IMR-90 (cell line): ENCODE measurements around the gene CMTM6. TPM values are rescaled to one million over a fixed set of nuclear protein-coding genes. Genes with fewer than 3 reads are reported as not detected.

Experiments
- ATAC-seq: fragments of 200-7000 bp; cut with Tn5 transposase; 2 replicates; pipeline ENCODE4 v1.9.1; 2020; ENCODE audit warnings: low read depth, mild to moderate bottlenecking, moderate library complexity
- BruUV-seq: library from RNA; stranded (reverse); fragments of 400-500 nt; replicated peaks from 2 replicates; lab custom pipeline; 2021; lab: Mats Ljungman, UMichigan
- CTCF ChIA-PET: fragments of 300-600 bp; formaldehyde crosslinking; extraction: SDS; loops from one replicate; lab custom pipeline; 2021; ENCODE audit warnings: antibody characterized with exemption; lab: Yijun Ruan, JAX
- POLR2A ChIA-PET: fragments of 300-600 bp; sonication (Branson Sonifier 250); formaldehyde crosslinking; loops from one replicate; lab custom pipeline; 2022; ENCODE audit warnings: antibody characterized with exemption; ENCODE audit not compliant: unreplicated experiment; lab: Charles Lee
- DNase-seq: peaks from one replicate; pipeline ENCODE4 v3.0.0; 2013
- H2AFZ ChIP-seq: replicated peaks from 2 replicates; pipeline ENCODE3; 2013; ENCODE audit warnings: low read length, mild to moderate bottlenecking; ENCODE audit not compliant: poor library complexity
- H2AK5ac ChIP-seq: 2 replicates; pipeline ENCODE4 v1.6.1; 2013; ENCODE audit warnings: low read depth, low read length, inconsistent platforms
- H2AK9ac ChIP-seq: replicated peaks from 2 replicates; pipeline ENCODE3; 2013; ENCODE audit warnings: mild to moderate bottlenecking, low read depth, low read length, moderate library complexity; ENCODE audit not compliant: poor library complexity
- H2BK120ac ChIP-seq: 2 replicates; pipeline ENCODE4 v1.6.1; 2013; ENCODE audit warnings: low read depth, low read length, inconsistent platforms
- H2BK15ac ChIP-seq: 3 replicates; pipeline ENCODE4 v1.6.1; 2013; ENCODE audit warnings: low read depth, low read length, inconsistent platforms
- H2BK20ac ChIP-seq: 2 replicates; pipeline ENCODE4 v1.6.1; 2013; ENCODE audit warnings: low read depth, mild to moderate bottlenecking, inconsistent platforms, low read length, moderate library complexity
- H2BK5ac ChIP-seq: 2 replicates; pipeline ENCODE4 v1.6.1; 2013; ENCODE audit warnings: mild to moderate bottlenecking, low read depth, low read length, inconsistent platforms; ENCODE audit not compliant: poor library complexity, severe bottlenecking
- H3K14ac ChIP-seq: replicated peaks from 2 replicates; pipeline ENCODE4 v1.6.1; 2013; ENCODE audit warnings: low read depth, low read length, inconsistent platforms
- H3K18ac ChIP-seq: 2 replicates; pipeline ENCODE4 v1.6.1; 2013; ENCODE audit warnings: low read depth, low read length, control low read depth
- H3K23ac ChIP-seq: 2 replicates; pipeline ENCODE4 v1.6.1; 2013; ENCODE audit warnings: low read depth, low read length, inconsistent platforms
- H3K27ac ChIP-seq: 2 replicates; pipeline ENCODE4 v1.5.1; 2013; ENCODE audit warnings: mild to moderate bottlenecking, control low read depth, low read length; ENCODE audit not compliant: insufficient read depth
- H3K27me3 ChIP-seq: 2 replicates; pipeline ENCODE4 v1.6.1; 2013; ENCODE audit warnings: low read length; ENCODE audit not compliant: control insufficient read depth, insufficient read depth
- H3K36me3 ChIP-seq: 2 replicates; pipeline ENCODE4 v1.6.1; 2013; ENCODE audit warnings: low read length, mixed read lengths; ENCODE audit not compliant: control insufficient read depth, insufficient read depth
- H3K4ac ChIP-seq: 2 replicates; pipeline ENCODE4 v1.6.1; 2013; ENCODE audit warnings: low read depth, low read length, inconsistent platforms
- H3K4me1 ChIP-seq: 2 replicates; pipeline ENCODE4 v1.6.1; 2013; ENCODE audit warnings: low read length, mixed read lengths; ENCODE audit not compliant: control insufficient read depth, insufficient read depth
- H3K4me2 ChIP-seq: 2 replicates; pipeline ENCODE4 v1.6.1; 2013; ENCODE audit warnings: low read depth, mild to moderate bottlenecking, control low read depth, low read length, moderate library complexity
- H3K4me3 ChIP-seq: 2 replicates; pipeline ENCODE4 v1.5.1; 2013; ENCODE audit warnings: low read depth, mild to moderate bottlenecking, control low read depth, low read length, moderate library complexity; ENCODE audit not compliant: insufficient read depth
- H3K56ac ChIP-seq: 2 replicates; pipeline ENCODE4 v1.6.1; 2013; ENCODE audit warnings: low read length, inconsistent platforms; ENCODE audit not compliant: insufficient read depth; ENCODE audit errors: extremely low read depth
- H3K79me1 ChIP-seq, 2 experiments: 2 replicates each; pipeline ENCODE4 v1.6.1; 2013; ENCODE audit warnings: low read length in 2 of 2, inconsistent platforms in 1 of 2, low read depth in 1 of 2
- H3K9ac ChIP-seq: 2 replicates; pipeline ENCODE4 v1.6.1; 2013; ENCODE audit warnings: low read depth, low read length, control low read depth
- H3K9me1 ChIP-seq: 2 replicates; pipeline ENCODE4 v1.6.1; 2013; ENCODE audit warnings: low read length, inconsistent platforms; ENCODE audit not compliant: insufficient read depth
- H3K9me3 ChIP-seq: 2 replicates; pipeline ENCODE4 v1.6.1; 2013; ENCODE audit warnings: low read length; ENCODE audit not compliant: control insufficient read depth, insufficient read depth
- H4K20me1 ChIP-seq: 2 replicates; pipeline ENCODE4 v1.6.1; 2013; ENCODE audit warnings: low read length, inconsistent platforms; ENCODE audit not compliant: insufficient read depth
- H4K5ac ChIP-seq: 2 replicates; pipeline ENCODE4 v1.6.1; 2013; ENCODE audit warnings: mild to moderate bottlenecking, low read depth, low read length, control low read depth
- H4K8ac ChIP-seq, 2 experiments: 2 replicates each; pipeline ENCODE4 v1.6.1; 2013; ENCODE audit warnings: low read depth in 2 of 2, low read length in 2 of 2, control low read depth in 1 of 2, inconsistent platforms in 1 of 2
- H4K91ac ChIP-seq: 2 replicates; pipeline ENCODE4 v1.6.1; 2013; ENCODE audit warnings: low read depth, low read length, inconsistent platforms; ENCODE audit not compliant: insufficient read depth
- BHLHE40 ChIP-seq: fragments of 150-350 bp; IDR thresholded peaks from 2 replicates; pipeline ENCODE4 v1.6.1; 2016; ENCODE audit warnings: mild to moderate bottlenecking, low read depth, low read length
- CEBPB ChIP-seq: IDR thresholded peaks from 2 replicates; pipeline ENCODE4 v1.6.1; 2012; ENCODE audit warnings: low read depth, low read length, improper control_type of control experiment
- CHD1 ChIP-seq: IDR thresholded peaks from 2 replicates; pipeline ENCODE4 v1.6.1; 2012; ENCODE audit warnings: low read depth, low read length, improper control_type of control experiment
- CTCF ChIP-seq: conservative IDR thresholded peaks from 2 replicates; pipeline ENCODE4 v1.5.1; 2012; ENCODE audit warnings: mild to moderate bottlenecking, low read depth, low read length, improper control_type of control experiment
- ELK1 ChIP-seq: fragments of 150-350 bp; IDR thresholded peaks from 2 replicates; pipeline ENCODE4 v1.6.1; 2016; ENCODE audit warnings: low read depth, mild to moderate bottlenecking, low read length, moderate library complexity, borderline replicate concordance
- FOS ChIP-seq: fragments of 150-350 bp; IDR thresholded peaks from 2 replicates; pipeline ENCODE4 v1.6.1; 2016; ENCODE audit warnings: low read depth, low read length
- MAFK ChIP-seq: IDR thresholded peaks from 2 replicates; pipeline ENCODE4 v1.6.1; 2012; ENCODE audit warnings: low read depth, low read length, improper control_type of control experiment
- MAZ ChIP-seq: IDR thresholded peaks from 2 replicates; pipeline ENCODE4 v1.6.1; 2012; ENCODE audit warnings: low read depth, mild to moderate bottlenecking, low read length, improper control_type of control experiment, moderate library complexity, borderline replicate concordance
- MXI1 ChIP-seq: IDR thresholded peaks from 2 replicates; pipeline ENCODE4 v1.6.1; 2012; ENCODE audit warnings: low read depth, mild to moderate bottlenecking, low read length, moderate library complexity, borderline replicate concordance
- NFE2L2 ChIP-seq: fragments of 150-350 bp; IDR thresholded peaks from 2 replicates; pipeline ENCODE4 v1.6.1; 2016; ENCODE audit warnings: low read depth, mild to moderate bottlenecking, low read length
- POLR2A ChIP-seq: IDR thresholded peaks from 2 replicates; pipeline ENCODE4 v1.6.1; 2012; ENCODE audit warnings: mild to moderate bottlenecking, low read depth, low read length
- RAD21 ChIP-seq: IDR thresholded peaks from 2 replicates; pipeline ENCODE4 v1.6.1; 2012; ENCODE audit warnings: low read length, improper control_type of control experiment
- RCOR1 ChIP-seq: IDR thresholded peaks from 2 replicates; pipeline ENCODE4 v1.6.1; 2012; ENCODE audit warnings: mild to moderate bottlenecking, low read length, improper control_type of control experiment; ENCODE audit not compliant: insufficient replicate concordance
- RFX5 ChIP-seq: IDR thresholded peaks from 2 replicates; pipeline ENCODE4 v1.8.0; 2012; ENCODE audit warnings: low read depth, mild to moderate bottlenecking, low read length, moderate library complexity
- SMC3 ChIP-seq: fragments of 150-350 bp; IDR thresholded peaks from 2 replicates; pipeline ENCODE4 v1.6.1; 2016; ENCODE audit warnings: low read depth, mild to moderate bottlenecking, antibody characterized with exemption, low read length, moderate library complexity
- USF2 ChIP-seq: fragments of 150-350 bp; IDR thresholded peaks from 2 replicates; pipeline ENCODE4 v1.6.1; 2017; ENCODE audit warnings: mild to moderate bottlenecking, antibody characterized with exemption, low read length, low read depth
- WGBS, 2 experiments: methylation state at CpG; one replicate each; pipeline versions ENCODE4 v1.1.5 to v1.1.7; 2013; ENCODE audit warnings: missing lambda C conversion rate in 2 of 2; ENCODE audit not compliant: insufficient read length in 1 of 2; ENCODE audit errors: extremely low coverage in 2 of 2; 5-methylcytosine and 5-hydroxymethylcytosine counted together
- dilution Hi-C: fragments of 300-500 bp; cut with HindIII; formaldehyde crosslinking; loops from one replicate; pipeline ENCODE4 v1.14.3; 2018; ENCODE audit warnings: low sequenced_read_pairs; ENCODE audit not compliant: unreplicated experiment
- in situ Hi-C: fragments of 300-500 bp; cut with MboI; formaldehyde crosslinking; loops from 3 replicates; pipeline ENCODE4 v1.14.3; 2019; ENCODE audit warnings: low sequenced_read_pairs, inconsistent platforms, mixed read lengths
- intact Hi-C: fragments of 100-400 bp; cut with micrococcal nuclease; formaldehyde crosslinking; loops from 2 replicates; pipeline ENCODE4 v1.10.0; 2022
- polyA plus RNA-seq, 3 experiments: library from polyadenylated mRNA; depleted of rRNA; stranded (reverse); fragments of >200 nt; gene quantifications; 2 replicates each; pipeline ENCODE4 v1.2.3, GENCODE V29; 2012; ENCODE audit warnings: low replicate concordance in 1 of 3
- total RNA-seq: library from RNA; depleted of rRNA; stranded (reverse); fragments of >200 nt; gene quantifications from 2 replicates; pipeline ENCODE4 v1.2.3, GENCODE V29; 2012

Gene CMTM6
- total and polyA plus RNA-seq, 2 of the 4 experiments (the other 2 are of a cell fraction) = 29.4 to 36.6 TPM

GRCh38 chr3:32502946-32503286 is 264 bp upstream of the CMTM6 start:
- H2BK120ac ChIP-seq = peak overlapping the region; percentile 94
- intact Hi-C loops (loop anchor here (1.0 to 5.0 kb wide), 3 partner anchors 111 to 206 kb away; partner anchors contain the start of gene CMTM7), in situ Hi-C loops (no loop called here), dilution Hi-C loops (no loop called here)
- peak overlapping the region; percentile 95 for H3K56ac ChIP-seq
- H3K4me2 ChIP-seq = peak overlapping the region; percentile 100
- H2BK15ac ChIP-seq = peak overlapping the region; percentile 100
- no TSS peak for BruUV-seq
- peak overlapping the region; percentile 97 for H3K9ac ChIP-seq
- TF ChIP-seq CTCF = no peak
- no peak for TF ChIP-seq BHLHE40
- TF ChIP-seq MXI1 = no peak
- TF ChIP-seq RFX5 = no peak
- TF ChIP-seq SMC3 = no peak
- TF ChIP-seq RCOR1 = no peak
- TF ChIP-seq ELK1 = no peak
- no peak for TF ChIP-seq RAD21
- TF ChIP-seq CHD1 = no peak
- TF ChIP-seq MAFK = no peak
- no peak; the same call in 1 of the 2 replicates for TF ChIP-seq MAZ
- no peak for TF ChIP-seq USF2
- TF ChIP-seq NFE2L2 = no peak
- no peak for TF ChIP-seq POLR2A
- no peak for TF ChIP-seq CEBPB
- TF ChIP-seq FOS = no peak
- peak overlapping the region; percentile 98 for H2BK5ac ChIP-seq
- no peak overlapping the region for H2AK5ac ChIP-seq
- H3K27me3 ChIP-seq = no peaks in the 10 kb centered on the region
- H2AK9ac ChIP-seq = no peak overlapping the region
- H3K23ac ChIP-seq = no peak overlapping the region
- H3K79me1 ChIP-seq = peaks cover 14 to 25% of the 10 kb centered on the region in 2 experiments
- peaks cover 20% of the 10 kb centered on the region for H4K20me1 ChIP-seq
- ATAC-seq (no peak), DNase-seq (no peak)
- no peaks in the 10 kb centered on the region; the same call in 1 of the 2 replicates for H3K9me1 ChIP-seq
- no peaks in the 10 kb centered on the region for H3K36me3 ChIP-seq
- WGBS, 2 experiments = 0% methylated on average over 1 of the region's 6 CpGs; no CpG with 5 or more reads in 1 of the 2 experiments
- H4K5ac ChIP-seq = peak overlapping the region; percentile 99
- H3K4me1 ChIP-seq = peaks cover 3% of the 10 kb centered on the region; the same call in 1 of the 2 replicates
- H3K14ac ChIP-seq = peak overlapping the region; percentile 96
- peak overlapping the region; percentile 94 for H2AFZ ChIP-seq
- peak overlapping the region; percentile 59 for H3K4me3 ChIP-seq
- CTCF ChIA-PET = no interaction called here
- peak overlapping the region; percentile 87 for H3K4ac ChIP-seq
- peak overlapping the region; percentile 100 for H3K18ac ChIP-seq
- no peaks in the 10 kb centered on the region for H3K9me3 ChIP-seq
- H4K91ac ChIP-seq = peak overlapping the region; percentile 94
- H3K27ac ChIP-seq = peak overlapping the region; percentile 81
- H2BK20ac ChIP-seq = peak overlapping the region; percentile 80
- peak overlapping the region; percentile 98 to 99 for H4K8ac ChIP-seq
- POLR2A ChIA-PET = interaction anchor here (0.5 kb wide), 1 partner anchor 139 kb away, joined by 3 read pairs; no protein-coding TSS in a partner anchor
